ENCODE data around the gene CAMK1G. TPM values are rescaled to one million over a fixed set of nuclear protein-coding genes. Genes with fewer than 3 reads are reported as not detected.

Gene CAMK1G
- total and polyA plus RNA-seq, 5 donors: 0.07 to 0.20 TPM; not detected in 3

DNA sequence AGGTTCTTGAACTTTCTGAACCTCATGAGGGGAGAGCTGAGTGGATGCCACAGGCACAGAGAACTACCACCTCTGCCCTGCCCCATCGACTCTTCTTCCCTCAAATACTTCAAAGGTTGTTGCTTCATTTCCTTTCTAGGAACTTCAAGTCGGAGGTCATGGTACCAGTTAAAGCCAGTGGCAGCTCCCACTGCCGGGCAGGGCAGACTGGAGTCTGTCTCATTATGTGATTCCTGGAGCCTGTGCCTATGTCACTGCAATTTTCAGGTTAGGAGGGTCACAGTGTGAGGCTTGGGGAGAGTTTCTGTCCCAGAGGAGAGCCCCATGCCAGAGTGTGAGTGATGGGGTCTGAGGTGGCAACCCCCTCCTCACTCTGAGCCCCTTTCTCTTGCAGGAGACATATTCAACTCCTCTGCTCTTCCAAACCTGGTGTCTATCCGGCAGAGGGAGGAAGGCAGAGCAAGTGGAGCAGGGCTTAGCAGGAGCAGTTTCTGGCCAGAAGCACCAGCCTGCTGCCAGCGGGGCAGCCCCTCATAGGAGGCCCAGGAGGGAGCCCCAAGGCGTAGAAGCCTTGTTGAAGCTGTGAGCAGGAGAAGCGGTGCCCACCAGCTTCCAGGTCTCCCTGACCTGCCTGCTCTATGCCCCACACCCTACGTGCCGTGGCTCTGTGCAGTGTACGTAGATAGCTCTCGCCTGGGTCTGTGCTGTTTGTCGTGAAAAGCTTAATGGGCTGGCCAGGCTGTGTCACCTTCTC, 29.3 kb downstream of the CAMK1G start:
- Histone ChIP-seq H3K4me3 (ENCODE audit: low read length) (no peak overlapping the region), H3K27me3 (ENCODE audit: control insufficient read depth, insufficient read depth) (no peaks in the 10 kb centered on the region), H3K9me3 (ENCODE audit: control insufficient read depth, low read length) (no peaks in the 10 kb centered on the region), H3K4me1 (ENCODE audit: control insufficient read depth, insufficient read depth, low read length) (peaks cover 5% of the 10 kb centered on the region), H3K27ac (ENCODE audit: low read length) (no peak overlapping the region)
- intact Hi-C loops (cut with DNase I): no loop called here
- DNase-seq: no peak
- WGBS: 79% methylated on average over 12 of the region's 12 CpGs
- ATAC-seq: no peak

DNA sequence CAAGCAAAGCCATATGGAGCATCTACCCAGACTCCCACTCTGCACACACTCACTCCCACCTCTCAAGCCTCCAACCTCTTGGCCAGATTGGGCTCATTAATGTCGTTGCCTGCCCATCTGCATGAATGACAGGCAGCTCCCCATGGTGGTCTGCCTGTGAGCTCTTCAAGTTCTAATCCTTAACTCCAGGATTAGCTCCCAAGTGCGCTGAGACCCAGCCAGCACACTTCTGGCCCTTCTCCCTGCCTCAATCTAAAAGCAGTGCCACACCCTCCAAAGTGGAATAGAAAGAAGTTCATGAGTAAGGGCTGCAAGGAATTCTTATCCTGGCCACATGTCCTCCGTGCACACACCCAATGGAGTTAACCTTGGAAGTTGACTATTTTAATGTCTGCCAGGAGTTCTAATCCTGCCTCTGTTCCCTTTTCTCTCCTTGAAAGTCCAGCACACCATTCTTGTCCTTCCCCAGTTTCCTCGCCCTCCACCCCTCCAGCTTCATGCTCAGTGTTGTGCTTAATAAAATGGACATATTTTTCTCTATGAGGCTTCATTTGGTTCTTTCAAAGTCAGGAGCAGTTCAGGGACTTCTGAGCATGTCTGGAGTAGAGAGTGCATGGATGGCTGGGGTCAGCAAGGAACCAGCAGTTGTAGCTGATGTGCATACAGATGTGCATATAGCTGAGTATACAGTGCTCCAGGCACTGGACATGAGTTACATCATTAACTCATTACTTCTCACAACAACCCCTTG, 30.1 kb downstream of the CAMK1G start:
- no peaks in the 10 kb centered on the region for H3K9me3 ChIP-seq (ENCODE audit: control insufficient read depth, low read length)
- H3K27ac ChIP-seq (ENCODE audit: low read length): no peak overlapping the region
- 68% methylated on average over 4 of the region's 4 CpGs for WGBS
- no peak for DNase-seq
- intact Hi-C loops (cut with DNase I): no loop called here
- ATAC-seq: no peak
- H3K4me1 ChIP-seq (ENCODE audit: control insufficient read depth, insufficient read depth, low read length): peaks cover 9% of the 10 kb centered on the region
- H3K4me3 ChIP-seq (ENCODE audit: low read length): no peak overlapping the region
- H3K27me3 ChIP-seq (ENCODE audit: control insufficient read depth, insufficient read depth): no peaks in the 10 kb centered on the region

DNA sequence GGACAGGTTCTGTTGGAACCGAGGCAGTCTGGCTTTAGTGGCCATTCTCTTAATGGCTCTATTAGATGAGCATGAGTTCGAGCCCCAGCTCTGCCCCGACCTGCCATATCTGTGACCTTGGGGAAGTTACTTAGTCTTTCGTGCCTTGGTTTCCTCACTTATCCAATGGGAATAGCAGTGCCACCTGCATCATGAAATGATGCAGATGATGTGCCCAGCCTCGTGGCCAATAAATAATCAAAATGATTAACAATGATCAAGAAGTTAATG, 30.6 kb downstream of the CAMK1G start:
- WGBS: 89% methylated on average over 5 of the region's 5 CpGs
- DNase-seq: no peak
- H3K4me1 ChIP-seq (ENCODE audit: control insufficient read depth, insufficient read depth, low read length): peaks cover 11% of the 10 kb centered on the region
- no peaks in the 10 kb centered on the region for H3K27me3 ChIP-seq (ENCODE audit: control insufficient read depth, insufficient read depth)
- H3K4me3 ChIP-seq (ENCODE audit: low read length): no peak overlapping the region
- ATAC-seq: no peak
- H3K27ac ChIP-seq (ENCODE audit: low read length): no peak overlapping the region
- intact Hi-C loops (cut with DNase I): no loop called here
- H3K9me3 ChIP-seq (ENCODE audit: control insufficient read depth, low read length): no peaks in the 10 kb centered on the region

DNA sequence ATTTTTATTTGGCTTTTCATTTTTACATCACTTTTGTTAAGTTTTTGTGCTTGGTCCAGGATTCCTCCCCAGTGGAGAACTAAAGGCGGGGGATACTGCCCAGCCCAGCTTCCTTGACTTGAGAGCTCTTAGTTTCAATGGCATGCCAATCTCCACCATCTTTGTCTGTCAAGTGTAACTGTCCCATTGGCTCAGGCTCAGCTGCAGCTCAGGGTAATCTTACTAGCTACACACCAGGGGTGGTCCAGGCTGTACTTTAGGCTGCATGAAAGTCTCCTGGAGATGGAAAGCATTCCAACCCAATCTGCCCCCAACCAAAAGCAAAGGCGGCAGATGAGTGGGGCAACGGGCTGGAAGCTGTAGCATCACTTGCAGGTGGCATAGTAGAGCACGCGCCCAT, 31.4 kb downstream of the CAMK1G start:
- intact Hi-C loops (cut with DNase I): no loop called here
- Histone ChIP-seq H3K9me3 (ENCODE audit: control insufficient read depth, low read length) (no peaks in the 10 kb centered on the region), H3K27me3 (ENCODE audit: control insufficient read depth, insufficient read depth) (no peaks in the 10 kb centered on the region), H3K27ac (ENCODE audit: low read length) (no peak overlapping the region), H3K4me1 (ENCODE audit: control insufficient read depth, insufficient read depth, low read length) (peaks cover 13% of the 10 kb centered on the region), H3K4me3 (ENCODE audit: low read length) (no peak overlapping the region)
- over 99% methylated on average over 5 of the region's 5 CpGs for WGBS
- ATAC-seq: no peak
- DNase-seq: no peak

DNA sequence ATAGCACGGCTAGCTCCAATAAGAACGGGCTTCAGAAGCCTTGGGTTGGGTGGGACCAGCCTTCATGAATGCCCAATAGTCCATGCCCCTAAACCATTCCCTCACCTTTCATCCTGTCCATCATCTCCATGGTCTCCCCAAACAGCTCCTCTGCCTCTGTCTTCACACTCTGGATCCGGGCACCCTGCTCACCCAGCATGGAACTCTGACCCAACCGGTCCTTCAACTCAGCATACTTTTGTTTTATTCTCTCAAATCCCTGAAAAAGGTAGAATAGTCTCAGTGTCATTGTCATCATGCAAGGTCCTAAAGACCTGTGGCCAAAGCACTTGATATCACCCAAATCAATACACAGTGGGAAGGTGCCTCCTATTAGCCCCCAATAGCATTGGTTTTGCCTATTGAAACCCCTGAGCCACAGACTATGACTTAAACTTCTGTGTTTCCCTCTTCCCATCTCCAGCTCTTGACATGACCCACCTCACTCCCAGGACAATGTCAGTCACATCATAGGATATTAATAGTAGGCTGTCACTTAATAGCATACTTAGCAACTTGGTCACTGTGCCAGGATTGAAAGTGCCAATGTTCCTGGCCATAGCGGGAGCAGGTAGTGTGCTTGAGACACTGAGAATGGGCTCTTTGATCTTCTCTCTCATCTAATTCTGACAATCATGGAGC, 33.0 kb downstream of the CAMK1G start:
- peaks cover 13% of the 10 kb centered on the region for H3K4me1 ChIP-seq (ENCODE audit: control insufficient read depth, insufficient read depth, low read length)
- no peak for DNase-seq
- intact Hi-C loops (cut with DNase I): no loop called here
- H3K4me3 ChIP-seq (ENCODE audit: low read length): no peak overlapping the region
- no peaks in the 10 kb centered on the region for H3K27me3 ChIP-seq (ENCODE audit: control insufficient read depth, insufficient read depth)
- peak overlapping the region; percentile 78 for H3K27ac ChIP-seq (ENCODE audit: low read length)
- H3K9me3 ChIP-seq (ENCODE audit: control insufficient read depth, low read length): no peaks in the 10 kb centered on the region
- 91% methylated on average over 5 of the region's 5 CpGs for WGBS
- ATAC-seq: peak; percentile 70 to 71

DNA sequence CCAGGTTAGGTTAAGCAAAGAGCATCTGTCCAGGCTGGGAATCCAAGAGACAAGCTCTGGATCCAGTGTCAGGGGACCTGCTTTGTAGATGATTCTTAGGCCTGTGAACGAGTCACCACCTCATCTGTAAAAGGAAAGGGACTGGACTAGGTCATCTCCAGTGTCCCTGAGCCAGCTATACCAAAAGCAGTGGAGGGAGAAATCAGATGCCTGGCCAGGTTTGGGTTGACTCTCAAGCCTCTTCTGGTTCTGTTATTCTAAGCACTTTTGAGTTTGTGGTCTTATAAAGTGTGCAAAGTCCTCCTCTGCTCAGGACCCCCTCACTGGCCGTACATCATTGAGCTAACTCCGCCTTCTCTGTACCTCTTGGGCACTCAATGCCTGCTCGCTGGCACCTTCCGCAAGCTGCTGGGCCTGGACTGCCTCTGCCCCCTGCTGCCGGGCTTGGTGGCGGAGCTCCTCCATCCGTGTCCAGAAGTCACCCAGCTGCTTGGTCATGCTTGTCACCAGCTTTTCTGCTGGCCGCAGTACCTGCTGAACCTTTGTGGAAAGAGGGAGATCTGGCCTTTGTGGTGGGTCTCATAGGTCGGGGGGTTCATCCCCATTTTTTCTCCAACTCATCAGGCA, 33.6 kb downstream of the CAMK1G start:
- peak in 1 of 3 donors; percentile 64 for DNase-seq
- no peak for ATAC-seq
- H3K9me3 ChIP-seq (ENCODE audit: control insufficient read depth, low read length): no peaks in the 10 kb centered on the region
- peaks cover 17% of the 10 kb centered on the region for H3K4me1 ChIP-seq (ENCODE audit: control insufficient read depth, insufficient read depth, low read length)
- peak overlapping the region; percentile 32 for H3K27ac ChIP-seq (ENCODE audit: low read length)
- H3K4me3 ChIP-seq (ENCODE audit: low read length): no peak overlapping the region
- intact Hi-C loops (cut with DNase I): no loop called here
- H3K27me3 ChIP-seq (ENCODE audit: control insufficient read depth, insufficient read depth): no peaks in the 10 kb centered on the region
- WGBS: 84% methylated on average over 10 of the region's 10 CpGs

DNA sequence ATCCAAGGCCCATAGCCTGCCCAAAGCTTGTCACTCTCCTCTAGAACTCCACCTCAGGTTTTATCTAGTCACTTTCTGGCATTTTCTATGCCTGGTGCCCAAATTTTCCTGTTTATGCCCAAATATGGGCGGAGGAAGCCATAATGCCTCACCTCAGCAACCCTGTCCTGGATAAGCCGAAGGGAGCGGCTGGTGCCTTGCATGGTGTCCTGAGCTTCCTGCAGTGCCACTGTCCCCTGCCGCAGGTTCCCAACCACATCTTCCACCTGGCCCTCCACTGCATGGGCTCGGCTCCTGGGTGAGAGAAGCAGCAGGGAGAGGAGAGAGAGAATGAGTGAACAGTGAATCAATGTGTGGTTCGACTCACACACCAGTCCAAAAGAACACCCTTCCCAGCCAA, 34.2 kb downstream of the CAMK1G start:
- peaks cover 17% of the 10 kb centered on the region for H3K4me1 ChIP-seq (ENCODE audit: control insufficient read depth, insufficient read depth, low read length)

DNA sequence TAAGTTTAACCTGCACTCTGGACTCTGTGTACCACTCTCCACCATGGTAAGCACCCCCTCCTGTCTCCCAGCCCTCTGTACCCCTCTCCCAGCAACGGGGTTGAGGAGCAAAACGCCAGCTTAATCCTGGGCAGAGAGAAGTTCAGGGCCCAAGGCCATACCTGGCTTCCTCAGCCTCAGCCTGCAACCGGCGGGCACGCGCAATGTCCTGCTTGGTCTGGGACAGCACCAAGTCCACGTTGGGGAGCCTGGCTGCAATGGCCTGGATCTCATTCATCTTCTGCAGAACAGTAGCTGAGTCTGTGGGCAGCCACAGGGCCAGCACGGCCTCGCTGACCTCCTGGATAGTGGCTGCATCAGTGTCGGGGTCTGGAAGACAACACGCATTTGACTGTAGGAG, 34.8 kb downstream of the CAMK1G start:
- intact Hi-C loops (cut with DNase I): no loop called here
- Histone ChIP-seq H3K4me1 (ENCODE audit: control insufficient read depth, insufficient read depth, low read length) (peaks cover 17% of the 10 kb centered on the region), H3K27ac (ENCODE audit: low read length) (peak overlapping the region; percentile 49), H3K4me3 (ENCODE audit: low read length) (no peak overlapping the region), H3K9me3 (ENCODE audit: control insufficient read depth, low read length) (no peaks in the 10 kb centered on the region), H3K27me3 (ENCODE audit: control insufficient read depth, insufficient read depth) (no peaks in the 10 kb centered on the region)
- DNase-seq (no peak), ATAC-seq (no peak)
- WGBS: 84% methylated on average over 11 of the region's 11 CpGs

More for the DNA sequence above, 34.2 kb downstream of the CAMK1G start:
- DNase-seq (no peak), ATAC-seq (no peak)
- intact Hi-C loops (cut with DNase I): no loop called here
- WGBS: 90% methylated on average over 6 of the region's 6 CpGs
- Histone ChIP-seq H3K4me3 (ENCODE audit: low read length) (no peak overlapping the region), H3K9me3 (ENCODE audit: control insufficient read depth, low read length) (no peaks in the 10 kb centered on the region), H3K27ac (ENCODE audit: low read length) (peak overlapping the region; percentile 32), H3K27me3 (ENCODE audit: control insufficient read depth, insufficient read depth) (no peaks in the 10 kb centered on the region)

DNA sequence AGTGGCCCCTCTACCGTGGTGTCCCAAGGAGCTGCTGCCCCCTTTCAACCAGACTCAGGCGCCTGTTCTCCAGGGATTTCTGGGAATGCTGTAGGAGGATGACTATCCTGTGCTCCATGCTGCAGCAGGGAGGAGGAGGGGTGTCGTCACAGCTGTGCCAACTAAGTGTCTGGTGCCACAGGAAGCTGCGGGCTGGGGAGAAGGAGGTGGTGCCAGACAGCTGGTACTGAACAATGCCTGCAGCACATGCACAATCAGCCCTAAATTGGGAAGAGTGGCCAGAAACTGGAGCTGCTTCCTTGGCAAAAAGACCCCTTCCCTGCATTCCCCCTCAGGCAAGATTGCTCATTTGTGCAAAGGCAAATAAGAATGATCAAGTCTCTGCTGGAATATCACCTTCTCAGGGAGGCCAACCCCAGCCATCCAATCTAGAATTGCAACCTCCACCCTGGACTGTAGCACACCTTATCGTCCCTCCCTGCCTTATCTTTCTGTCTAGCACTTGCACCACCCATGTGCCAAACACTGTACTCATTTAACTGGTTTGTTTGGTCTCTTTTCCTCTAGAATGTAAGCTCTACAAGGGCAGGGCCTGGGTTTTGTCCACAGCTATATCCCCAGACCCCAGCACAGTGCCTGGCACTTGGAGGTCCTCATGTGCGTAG, 35.4 kb downstream of the CAMK1G start:
- intact Hi-C loops (cut with DNase I): no loop called here
- Histone ChIP-seq H3K27ac (ENCODE audit: low read length) (peak overlapping the region; percentile 56), H3K4me3 (ENCODE audit: low read length) (no peak overlapping the region), H3K4me1 (ENCODE audit: control insufficient read depth, insufficient read depth, low read length) (peaks cover 17% of the 10 kb centered on the region), H3K9me3 (ENCODE audit: control insufficient read depth, low read length) (no peaks in the 10 kb centered on the region), H3K27me3 (ENCODE audit: control insufficient read depth, insufficient read depth) (no peaks in the 10 kb centered on the region)
- ATAC-seq (peak; percentile 71 to 78), DNase-seq (peak; percentile 45 to 74 (median 70))
- WGBS: 58% methylated on average over 6 of the region's 6 CpGs

DNA sequence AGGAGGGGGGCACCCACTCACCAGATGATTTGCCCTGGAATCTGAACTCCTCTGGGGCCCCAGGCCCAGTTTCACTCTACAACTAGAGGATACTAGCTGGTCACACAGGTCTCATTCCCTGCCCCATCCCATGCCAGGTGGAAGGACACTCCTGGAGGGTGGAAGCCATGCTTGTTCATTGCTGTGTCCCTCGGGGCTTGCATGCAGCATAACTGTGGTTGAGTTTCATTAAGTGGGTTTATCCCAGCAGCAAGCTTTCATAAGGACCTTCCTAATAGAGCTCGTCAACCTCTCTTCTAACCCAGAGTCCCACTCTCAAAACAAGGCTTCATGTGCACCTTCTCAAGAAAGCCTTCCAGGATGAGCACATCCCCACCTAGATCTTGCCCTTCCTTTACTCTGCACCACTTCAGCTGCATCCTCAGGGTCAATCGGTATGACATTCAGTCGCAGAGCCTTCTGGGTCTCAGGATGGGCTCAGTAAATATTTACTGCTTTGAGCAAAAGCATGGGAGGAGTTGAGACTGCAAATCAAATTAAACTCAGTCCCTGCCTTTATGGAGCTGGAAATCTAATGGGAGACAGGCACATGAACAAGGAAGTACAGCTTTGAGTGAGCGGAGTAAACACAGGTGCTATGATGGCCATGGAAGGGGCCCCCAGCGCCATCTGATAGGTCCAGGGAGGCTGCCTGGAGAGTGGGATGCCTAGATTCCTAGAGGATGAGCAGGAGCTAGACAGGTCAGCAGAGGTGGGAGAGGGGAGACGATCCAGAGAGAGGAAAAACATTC, 36.4 kb downstream of the CAMK1G start:
- peaks cover 17% of the 10 kb centered on the region for H3K4me1 ChIP-seq (ENCODE audit: control insufficient read depth, insufficient read depth, low read length)
- H3K4me3 ChIP-seq (ENCODE audit: low read length): no peak overlapping the region
- intact Hi-C loops (cut with DNase I): loop anchor here in 3 of 4 donors (10.0 kb wide), 3 partner anchors 55 to 125 kb away; partner anchors contain the start of gene G0S2 (in 1 of the 3)
- no peaks in the 10 kb centered on the region for H3K27me3 ChIP-seq (ENCODE audit: control insufficient read depth, insufficient read depth)
- 90% methylated on average over 7 of the region's 7 CpGs for WGBS
- DNase-seq (no peak), ATAC-seq (no peak)
- H3K9me3 ChIP-seq (ENCODE audit: control insufficient read depth, low read length): no peaks in the 10 kb centered on the region
- H3K27ac ChIP-seq (ENCODE audit: low read length): no peak overlapping the region

All from right cardiac atrium (tissue), 5 donors.